HG03469 (cell line): ENCODE results near the gene ACTR5.
"Not testable (repeated sequence)": the region's sequence is repeated elsewhere in the genome, so short reads cannot be mapped to it uniquely, and the experiment has no call there.

Source experiments
- ATAC-seq: cut with Tn5 transposase; IDR thresholded peaks from one replicate; pipeline ENCODE4 v1.9.1; 2021; ENCODE audit warnings: mild to moderate bottlenecking, moderate library complexity, moderate number of reproducible peaks; ENCODE audit not compliant: unreplicated experiment

The ACTR5 gene

DNA sequence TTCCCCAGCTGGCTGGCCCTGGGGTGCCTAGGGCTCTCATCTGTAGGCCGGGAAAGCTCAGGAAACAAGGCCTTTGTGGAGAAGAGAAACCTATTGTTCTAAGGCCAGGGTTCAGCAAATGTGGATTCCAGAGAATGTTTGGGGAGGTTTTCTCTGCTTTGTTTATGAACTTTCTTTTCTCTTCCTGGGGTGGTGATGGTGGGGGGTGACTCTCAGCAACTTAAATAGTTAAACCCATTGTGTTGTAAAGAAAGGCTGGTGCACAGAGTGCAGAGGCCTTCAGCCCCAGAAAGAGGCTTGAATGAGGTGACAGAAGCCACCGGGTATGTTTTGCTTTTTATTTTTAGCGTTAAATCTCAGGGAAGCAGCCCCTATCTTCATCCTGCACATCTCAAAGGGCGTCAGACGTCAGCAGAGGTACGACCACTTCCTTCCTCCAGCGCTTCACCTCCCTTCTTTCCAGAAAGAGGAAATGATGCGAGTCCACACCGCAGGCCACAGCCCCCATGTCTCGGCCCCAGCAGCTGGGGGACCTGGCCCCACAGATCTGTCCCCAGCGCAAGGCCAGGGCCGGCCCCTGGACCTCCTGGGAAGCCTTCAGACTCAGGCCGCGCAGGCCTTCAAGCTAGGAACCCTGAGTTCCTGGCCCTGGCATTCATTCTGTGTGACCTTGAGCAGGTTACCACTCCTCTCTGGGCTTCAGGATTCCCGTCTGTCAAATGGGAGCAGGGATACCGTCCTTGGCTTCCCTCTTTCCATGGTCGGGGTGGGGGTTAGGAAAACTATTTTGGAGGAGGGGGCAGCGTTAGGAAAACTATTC lies 56.6 kb downstream of the ACTR5 start:
- ATAC-seq: no peak

DNA sequence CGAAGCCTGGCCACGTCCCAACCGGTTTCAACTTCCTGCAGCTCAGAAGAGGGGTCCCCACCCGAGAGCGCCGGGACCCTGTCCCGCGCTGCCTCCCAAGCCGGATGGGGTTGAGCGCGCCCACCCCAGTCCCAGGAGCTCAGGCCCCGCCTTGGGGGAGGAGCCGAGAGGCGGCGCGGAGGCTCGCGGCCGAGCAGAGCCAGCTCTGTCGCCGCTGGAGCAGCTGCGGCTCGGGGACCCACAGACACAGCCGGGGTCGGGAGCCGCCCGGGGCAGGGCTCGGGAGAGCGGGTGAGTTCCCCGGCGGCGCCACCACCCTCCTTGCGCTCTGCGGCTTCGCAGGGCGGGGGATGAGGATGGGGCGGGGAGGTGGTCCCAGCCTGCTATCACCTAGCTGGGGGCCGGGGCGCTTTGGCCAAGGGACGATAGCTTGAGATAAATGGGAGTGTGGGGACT lies 57.3 kb downstream of the ACTR5 start, which contains the start of gene PPP1R16B:
TSS of gene PPP1R16B (plus strand) at position 196 of the 456 bp plus-strand sequence. CDS start 30,229 bp downstream, outside the sequence.
- no peak for ATAC-seq

- no peak for ATAC-seq
Measured at GRCh38 chr20:38805958-38806854, 57.9 kb downstream of the ACTR5 start.

DNA sequence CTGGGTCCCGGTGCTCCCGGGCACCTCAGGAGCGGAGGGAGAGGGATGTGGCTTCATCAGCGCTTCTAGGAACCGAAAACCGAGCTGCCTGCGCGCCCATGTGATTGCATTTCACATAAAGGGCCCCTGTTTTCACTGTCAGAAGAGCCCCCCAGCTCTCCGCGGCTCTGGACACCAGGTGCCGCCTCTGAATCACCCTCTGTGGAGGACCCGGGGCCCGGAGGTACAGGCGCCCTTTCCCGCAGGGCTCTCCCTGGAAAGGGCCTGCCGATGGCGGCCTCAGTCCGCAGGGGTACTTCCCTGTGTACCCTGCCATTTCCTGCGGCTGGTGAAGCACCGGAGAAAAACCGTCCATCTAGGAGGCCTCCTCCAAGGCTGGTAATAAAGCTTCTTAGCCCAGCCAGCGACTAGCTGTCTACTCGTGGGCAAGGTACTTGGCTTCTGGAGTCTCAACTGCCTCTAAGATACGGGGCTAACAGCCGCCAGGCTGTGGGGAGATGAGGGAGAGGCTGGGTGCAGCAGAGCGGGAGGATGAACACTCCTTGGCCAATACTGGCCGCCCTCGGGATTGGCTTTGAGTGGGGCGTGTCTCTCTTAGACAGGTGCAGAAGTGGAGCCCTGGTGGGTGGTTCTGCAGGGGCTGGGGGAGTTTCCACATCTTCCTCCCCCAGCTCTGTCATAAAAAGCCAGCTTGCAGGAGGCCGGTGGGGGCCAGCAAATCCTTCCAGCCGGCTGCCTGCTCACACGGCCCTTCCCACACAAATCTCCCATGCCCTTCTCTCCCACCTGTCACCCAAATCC lies 58.8 kb downstream of the ACTR5 start:
- ATAC-seq: no peak

DNA sequence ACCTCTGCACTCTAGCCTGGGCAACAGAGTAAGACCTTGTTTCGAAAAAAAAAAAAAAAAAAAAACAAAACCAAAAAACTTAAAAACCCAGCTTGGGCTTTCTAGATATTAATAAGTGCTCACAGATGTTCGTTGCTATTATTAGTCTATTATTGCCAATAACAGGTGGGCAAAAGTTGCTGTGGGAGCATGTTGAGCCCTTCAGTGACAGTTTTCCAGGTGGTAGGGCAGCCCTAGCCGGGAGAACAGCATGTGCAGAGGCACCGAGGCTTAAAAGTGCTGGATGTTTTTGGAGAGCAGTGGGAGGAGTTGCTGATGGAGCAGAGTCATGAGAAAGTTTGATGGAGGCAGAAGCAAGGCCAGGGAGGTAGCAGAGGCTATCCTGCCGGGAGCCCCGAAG lies 61.7 kb downstream of the ACTR5 start:
- ATAC-seq: no peak

GRCh38 chr20:38810926-38811630 lies 62.8 kb downstream of the ACTR5 start:
- no peak for ATAC-seq

GRCh38 chr20:38811769-38812168 lies 63.5 kb downstream of the ACTR5 start:
- no peak for ATAC-seq

DNA sequence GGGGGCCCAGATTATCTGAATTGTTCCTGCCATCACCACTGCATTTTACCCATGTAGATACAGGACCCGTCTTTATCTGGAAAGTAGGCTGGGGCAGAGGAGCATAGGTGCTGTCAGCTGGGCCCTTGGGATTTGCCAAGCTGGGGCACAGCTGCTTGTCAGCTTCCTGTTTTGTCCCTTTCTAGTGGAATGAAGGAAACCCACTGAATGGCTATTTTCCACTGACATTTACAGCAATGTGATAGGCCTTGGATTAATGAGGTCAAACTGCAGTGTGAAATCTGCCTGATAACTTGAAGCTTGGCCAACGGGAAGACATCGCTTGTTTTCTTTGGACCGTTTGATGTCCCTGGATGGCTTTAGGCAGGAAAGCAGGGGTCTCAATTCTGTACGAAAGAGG lies 63.9 kb downstream of the ACTR5 start:
- ATAC-seq: no peak

DNA sequence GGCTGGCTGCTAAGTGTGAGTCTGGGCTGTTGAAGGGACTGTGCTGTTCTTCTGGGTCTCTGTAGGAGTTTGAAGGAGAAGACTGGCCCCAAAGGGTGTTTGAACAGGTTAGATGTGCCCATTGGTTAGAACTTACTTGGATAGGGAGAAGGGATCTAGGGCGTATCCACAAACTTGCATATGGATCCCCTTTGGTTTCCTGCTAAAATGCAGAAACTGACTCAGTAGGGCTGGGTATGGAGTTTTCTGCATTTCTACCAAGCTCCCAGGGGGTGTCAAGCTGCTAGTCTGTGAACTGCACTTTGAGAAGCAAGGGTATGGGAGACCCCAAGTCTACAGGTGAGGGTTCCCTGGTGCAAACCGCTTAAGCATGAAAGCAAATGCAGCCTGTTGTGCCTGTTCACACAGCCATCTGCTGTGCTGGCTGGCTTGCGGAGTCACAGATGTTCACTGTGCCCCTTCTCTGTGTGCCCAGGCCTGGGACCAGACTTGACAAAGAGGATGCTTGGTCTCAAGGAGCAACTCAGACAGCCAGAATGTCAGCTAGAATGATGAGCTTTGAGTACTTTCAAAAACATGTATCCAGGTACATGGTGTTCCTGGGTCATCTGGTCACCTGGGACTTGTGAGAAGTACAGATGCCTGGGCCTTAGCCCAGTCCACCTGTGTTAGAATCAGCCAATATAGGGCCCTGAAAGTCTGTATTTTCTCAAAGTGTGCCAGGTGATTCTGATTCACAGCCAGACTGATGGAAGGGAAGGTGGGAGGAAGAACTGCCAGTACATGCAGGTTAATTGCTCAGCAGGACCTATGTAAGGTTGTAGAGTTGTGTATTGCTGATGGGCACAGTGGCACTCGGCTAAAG lies 64.7 kb downstream of the ACTR5 start:
- ATAC-seq: no peak

- ATAC-seq: not testable (repeated sequence)
Measured at GRCh38 chr20:38813574-38813962, 65.3 kb downstream of the ACTR5 start.

DNA sequence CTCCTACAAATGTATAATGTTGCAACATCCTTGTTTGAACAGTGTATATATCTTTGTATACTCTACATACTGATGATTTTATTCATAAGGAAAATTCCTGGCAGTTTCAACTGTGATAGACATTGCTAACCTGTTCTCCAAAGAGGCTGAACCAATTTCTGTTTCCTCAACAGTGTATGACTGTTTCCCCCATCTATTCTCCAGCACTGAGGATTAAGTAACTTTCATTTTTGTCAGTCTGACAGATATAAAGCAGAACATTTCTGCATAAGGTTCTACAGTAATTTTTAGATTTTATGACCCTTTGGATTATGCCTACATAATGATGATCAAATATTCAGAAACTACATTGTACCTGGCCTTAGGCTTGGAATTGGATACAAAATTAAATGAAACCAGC lies 67.2 kb downstream of the ACTR5 start:
- ATAC-seq: no peak

GRCh38 chr20:38818113-38819065 lies 70.1 kb downstream of the ACTR5 start:
- no peak for ATAC-seq
